NCI-H82 (cell line): Measurements from ENCODE around the gene HBS1L.

Experiments used
- DNase-seq: peaks from one replicate; lab custom pipeline; 2025; lab: John Stamatoyannopoulos, UW

HBS1L gene

DNA sequence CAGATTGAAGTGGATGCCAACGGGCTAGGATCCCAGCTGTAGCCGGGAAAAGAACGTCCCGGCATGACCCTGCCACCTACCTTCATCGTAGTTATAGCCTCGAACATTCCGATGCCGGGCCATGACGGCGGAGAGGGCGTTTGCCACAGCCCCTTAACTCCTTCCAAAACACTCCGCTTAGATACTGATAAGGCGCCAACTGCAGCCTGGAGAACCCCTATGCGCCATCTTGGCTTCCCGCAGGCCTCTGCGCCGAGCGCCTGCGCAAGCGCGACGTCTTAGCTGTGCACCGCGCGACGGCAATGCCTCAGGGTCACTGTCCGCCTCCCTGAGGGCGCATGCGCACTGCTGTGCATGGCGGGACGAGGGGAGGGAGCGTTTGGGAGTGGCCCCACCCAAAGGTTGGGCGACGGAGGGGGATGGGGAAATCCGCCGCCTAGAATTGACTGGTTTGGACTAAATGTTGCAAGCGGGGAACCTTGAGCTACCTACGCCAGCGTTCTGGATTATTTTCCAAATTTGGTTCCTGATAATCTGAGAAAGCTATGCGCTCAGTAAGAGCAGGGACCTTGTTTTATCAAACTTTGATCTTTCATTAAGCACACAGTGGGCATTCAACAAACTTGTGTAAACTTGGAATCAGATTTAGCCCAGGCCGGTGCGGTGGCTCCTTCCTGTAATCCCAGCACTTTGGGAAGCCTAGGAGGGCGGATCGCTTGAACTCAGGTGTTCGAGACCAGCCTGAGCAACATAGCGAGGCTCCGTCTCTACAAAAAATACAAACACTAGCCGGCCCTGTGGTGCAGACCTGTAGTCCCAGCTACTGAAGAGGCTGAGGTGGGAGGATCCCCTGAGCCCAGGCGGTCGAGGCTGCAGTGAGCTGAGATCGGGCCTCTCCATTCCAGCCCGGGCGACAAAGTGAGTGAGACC is at the start of gene HBS1L:
TSS of gene HBS1L (minus strand) at position 254 of the 930 bp plus-strand sequence. CDS start at position 123, 131 bp downstream.
- peak; percentile 99 for DNase-seq

DNA sequence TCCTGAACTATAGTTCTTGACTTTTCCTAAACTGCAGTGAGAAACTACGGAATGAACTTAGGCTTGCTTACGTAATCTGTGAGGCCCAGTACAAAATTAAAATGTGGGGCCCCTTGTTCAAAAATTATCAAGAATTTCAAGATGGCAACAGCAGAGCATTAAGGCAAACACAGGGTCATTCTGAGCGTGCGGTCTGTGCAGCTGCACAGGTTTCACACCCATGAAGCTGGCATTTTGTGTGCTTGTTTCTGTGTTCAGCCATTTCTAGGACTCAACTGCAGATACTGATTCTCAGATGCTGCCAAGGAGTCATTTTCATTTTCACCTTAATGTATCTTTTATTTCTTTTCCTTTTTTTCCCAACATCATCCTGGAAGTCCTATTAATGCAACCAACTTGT is 49.6 kb upstream of the HBS1L start:
- no peak for DNase-seq

DNA sequence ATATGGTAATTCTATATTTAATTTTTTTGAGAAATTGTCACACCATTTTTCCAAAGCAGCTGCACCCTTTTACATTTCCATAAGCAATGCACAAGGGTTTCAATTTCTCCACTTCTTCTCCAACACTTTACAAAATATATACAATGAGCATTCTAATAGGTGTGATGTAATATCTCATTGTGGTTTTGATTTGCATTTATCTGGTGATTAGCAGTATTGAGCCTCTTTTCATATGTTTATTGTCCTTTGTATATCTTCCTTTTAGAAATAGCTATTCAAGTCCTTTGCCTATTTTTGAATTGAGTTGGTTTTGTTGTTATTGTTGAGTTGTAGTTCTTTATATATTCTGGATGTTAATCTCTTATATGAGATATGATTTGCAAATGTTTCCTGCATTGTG is 47.6 kb upstream of the HBS1L start:
- DNase-seq: no peak

DNA sequence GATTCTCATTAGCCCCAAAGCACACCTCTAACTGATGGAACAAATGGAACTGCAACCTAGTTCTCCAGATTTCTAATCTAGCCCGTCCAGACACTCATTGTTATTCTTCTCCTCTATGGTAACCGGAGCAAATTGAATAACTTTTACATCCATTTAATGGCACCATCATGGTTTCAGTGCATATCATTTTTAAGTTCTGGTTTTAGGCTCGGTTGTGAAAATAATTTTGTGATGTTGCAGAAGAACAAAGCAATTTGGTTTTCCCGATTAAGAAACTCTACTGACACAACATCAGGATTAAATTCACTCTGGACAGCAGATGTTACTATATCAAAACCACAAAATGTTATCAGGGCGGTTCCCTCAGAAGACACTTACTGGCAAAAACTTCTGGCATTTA is 42.5 kb upstream of the HBS1L start:
- DNase-seq: no peak

DNA sequence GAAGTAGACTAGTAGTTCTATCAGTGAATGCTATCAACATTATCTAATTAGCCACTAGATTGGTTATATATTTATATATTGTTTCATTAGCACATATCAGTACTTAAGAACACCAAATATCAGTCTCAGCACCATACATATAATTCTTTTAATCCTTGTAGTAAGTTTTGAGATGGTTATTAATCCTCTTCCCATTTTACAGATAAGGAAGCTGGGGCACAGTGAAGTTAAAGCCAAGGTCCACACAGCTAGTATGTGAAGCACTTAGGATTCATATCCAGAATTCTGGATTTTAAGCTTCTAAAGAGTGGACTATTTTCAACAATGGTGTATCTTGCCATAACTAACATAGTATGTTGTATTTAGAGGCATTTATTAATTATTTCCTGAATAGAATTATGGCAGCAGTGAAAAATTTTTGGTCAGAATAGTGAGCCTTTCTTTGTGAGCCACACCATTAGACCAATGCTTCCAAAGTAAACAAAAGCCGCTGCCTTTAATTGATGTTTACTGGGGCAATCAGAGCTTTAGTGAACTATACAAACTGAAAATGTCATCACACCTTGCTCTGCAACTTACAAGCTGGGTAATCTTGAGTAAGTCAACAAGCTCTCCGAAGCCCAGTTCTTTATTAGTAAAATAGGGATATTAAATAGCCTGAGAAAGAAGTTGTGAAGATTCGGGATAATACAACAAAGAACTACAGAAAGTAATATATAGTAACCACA is 41.9 kb upstream of the HBS1L start:
- DNase-seq: no peak

DNA sequence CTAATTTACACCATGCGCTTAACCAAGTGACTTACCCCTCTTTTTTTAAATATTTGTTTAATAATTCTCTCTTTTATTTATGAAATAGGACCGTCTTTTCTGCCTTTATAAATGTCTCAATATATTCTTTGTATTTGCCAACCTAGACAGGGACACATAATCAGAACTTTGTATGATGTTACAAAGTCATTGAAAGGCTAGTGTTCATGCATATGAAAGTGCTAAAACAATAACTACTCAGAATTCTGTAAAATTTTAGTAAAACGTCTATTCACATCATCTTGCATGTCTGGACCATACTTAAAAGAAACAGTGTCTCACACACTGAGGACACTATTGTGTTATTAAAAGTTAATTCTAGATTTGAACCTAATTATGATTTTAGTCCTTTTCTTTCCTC is 41.1 kb upstream of the HBS1L start:
- no peak for DNase-seq

DNA sequence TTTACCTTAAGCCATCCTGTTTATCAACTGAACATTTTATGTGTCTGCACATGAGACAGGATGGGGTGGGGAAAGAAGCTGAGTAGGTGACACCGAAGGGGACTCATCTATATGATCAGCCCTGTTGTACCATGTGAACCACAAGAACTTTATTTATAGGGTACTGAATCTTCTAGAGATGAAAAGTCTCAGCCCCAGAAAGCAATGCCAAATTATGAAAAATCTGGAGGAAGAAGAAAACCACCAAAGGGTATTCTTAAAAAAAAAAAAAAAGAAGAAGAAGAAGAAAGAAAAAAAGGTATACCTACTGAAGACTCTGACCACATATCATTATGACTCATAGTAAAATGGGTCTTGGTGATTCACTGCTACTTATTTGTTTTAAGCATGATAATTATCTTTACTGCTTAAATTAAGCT is 39.8 kb upstream of the HBS1L start:
- no peak for DNase-seq

DNA sequence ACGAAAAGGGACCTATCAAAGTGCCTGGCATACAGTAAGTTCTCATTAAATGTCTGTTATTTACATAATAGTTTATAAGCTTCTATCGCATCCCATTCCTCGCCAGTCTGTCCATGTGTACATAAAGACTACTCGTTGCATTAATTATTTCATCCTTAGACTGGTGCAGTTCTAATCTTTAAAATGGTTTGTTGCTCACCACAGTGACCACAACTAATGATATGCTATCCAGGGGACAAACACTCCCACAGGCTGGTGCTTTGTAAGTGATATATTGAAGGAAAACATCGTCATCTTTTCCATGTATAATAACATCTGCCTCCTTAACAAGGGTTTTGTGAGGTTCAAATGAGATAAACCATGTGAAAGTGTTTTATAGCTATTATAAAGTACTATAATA is 39.0 kb upstream of the HBS1L start:
- DNase-seq: no peak

DNA sequence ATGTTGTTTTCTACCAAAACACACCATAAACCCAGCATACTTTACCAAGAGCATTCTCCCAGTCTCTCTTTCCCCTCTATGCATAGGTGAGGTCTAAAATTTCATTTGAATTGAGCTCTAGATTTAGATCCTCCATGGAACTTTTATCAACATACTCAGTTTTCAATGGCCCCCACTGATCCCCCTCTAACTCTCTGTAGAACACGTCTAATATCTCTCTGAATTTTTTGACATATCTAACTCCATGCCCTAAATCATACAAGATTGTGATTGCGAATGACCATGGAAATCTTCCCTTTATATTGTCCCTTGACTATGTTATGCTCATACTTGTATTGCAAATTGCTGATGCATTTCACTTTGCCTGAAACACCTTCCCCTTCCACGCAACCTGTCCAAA is 38.1 kb upstream of the HBS1L start:
- DNase-seq: no peak

DNA sequence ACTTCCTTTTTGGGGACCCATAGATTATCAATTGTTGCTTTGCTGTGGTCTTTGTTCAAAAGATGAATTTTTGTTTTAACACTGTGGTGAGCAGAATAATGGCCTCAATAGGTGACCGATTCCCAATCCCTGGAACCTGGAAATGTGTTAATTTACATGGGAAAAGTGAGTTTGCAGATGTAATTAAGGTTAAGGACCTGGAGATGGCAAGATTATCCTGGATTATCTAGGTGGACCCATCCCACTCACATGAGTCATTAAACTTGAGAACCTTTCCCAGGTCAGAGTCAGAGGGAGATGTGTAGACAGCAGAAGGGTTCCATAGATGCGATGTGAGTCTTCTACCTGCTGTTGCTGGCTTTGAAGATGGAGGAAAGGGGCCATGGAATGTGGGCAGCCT is 36.2 kb upstream of the HBS1L start:
- DNase-seq: peak; percentile 67

DNA sequence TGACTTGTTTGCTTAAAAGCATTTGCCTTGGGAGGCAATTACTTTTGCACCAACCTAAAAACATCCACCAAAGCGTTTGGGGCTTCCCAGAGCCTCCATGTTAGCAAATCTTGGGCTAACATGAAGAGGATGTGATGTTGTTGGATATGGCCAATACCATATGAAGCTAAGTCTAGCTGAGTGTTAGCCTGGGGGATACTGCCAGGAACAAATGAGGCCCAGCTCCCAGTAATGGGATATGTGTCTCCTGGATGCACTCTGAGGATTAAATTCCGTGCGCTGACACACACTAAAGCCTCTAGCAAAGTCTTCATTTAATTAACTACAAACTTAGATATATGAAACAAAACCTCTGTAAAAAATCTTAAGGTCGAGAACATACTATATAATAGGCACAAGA is 35.3 kb upstream of the HBS1L start:
- peak; percentile 86 for DNase-seq

DNA sequence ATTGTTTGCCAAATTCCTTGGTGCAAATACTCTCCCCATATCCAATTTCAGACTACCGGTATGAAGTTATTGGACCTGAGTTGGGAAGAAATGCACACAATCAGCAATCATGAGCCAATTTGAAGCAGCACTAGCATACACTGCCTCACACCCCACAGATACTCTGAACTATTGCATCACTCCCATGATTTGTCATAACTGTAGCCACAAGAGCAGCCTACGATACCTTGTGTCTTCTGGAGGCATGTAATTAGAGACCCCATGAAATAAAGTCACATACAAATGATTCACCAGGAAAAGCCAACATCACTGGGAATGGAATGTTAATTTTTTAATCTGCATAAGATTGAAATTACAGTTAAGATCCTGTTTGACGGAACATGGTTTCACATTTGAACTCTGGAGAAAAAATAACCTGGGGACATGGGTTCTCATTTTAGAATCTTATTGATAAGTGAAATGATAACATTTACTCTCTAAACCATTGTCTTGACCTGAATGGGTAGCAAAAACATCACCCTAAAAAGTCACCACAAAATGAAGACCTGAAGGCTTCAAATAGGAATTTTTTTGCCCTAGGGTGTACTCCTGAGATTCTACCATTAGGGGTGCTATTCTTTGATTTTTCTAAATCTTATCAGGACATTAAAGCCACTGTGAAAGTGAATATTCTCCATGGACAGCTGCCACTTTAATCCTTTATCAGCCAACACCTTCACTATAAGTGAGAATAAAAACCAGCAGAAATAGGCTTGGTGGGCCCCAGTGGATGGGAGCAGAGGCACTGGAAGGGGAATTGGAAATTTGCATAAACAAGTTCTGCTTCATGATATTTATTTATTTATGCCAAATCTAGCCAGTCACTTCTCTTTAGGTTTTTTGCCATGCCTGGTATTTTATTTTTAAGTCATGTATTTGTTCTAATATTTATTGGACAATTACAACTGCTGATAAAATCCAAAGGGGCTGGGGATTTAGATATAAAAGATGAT is 34.5 kb upstream of the HBS1L start:
- peak; percentile 84 for DNase-seq

DNA sequence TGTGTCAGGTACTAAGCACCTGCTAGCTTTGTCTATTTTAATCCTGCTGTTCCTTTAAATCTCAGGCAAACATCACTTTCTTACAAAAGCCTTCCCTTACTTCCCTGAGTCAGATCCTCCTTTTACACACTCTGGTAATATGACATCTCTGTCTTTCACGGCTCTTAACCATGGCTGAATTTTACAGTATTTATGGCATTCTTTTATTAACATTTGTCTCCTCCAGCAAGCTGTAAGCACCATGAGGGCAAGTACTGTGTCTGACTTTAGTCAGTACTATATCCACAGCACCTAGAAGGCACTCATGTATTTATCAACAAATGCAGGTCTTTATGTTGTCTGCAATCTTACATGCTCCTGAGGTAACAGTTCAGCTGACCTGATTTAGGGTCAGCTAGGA is 33.7 kb upstream of the HBS1L start:
- no peak for DNase-seq

DNA sequence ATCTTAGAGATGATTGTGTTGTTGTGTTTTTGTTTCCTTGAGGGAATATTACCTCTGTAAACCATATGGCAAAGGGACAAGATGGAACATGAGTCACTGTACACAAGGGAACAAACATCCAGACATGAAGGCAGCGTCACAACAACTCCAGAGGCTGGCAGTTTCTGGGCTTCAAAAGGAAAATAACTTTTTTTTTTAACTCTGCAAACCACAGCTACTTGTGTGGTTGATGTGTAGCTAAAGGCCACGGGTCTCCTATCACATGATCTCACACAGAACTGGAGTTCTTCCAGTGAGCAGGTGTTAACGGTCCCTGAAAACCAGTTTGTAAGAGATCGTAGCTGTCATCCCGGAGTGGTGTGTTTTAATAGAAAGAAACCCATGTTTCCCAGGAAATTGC is 33.2 kb upstream of the HBS1L start:
- no peak for DNase-seq

DNA sequence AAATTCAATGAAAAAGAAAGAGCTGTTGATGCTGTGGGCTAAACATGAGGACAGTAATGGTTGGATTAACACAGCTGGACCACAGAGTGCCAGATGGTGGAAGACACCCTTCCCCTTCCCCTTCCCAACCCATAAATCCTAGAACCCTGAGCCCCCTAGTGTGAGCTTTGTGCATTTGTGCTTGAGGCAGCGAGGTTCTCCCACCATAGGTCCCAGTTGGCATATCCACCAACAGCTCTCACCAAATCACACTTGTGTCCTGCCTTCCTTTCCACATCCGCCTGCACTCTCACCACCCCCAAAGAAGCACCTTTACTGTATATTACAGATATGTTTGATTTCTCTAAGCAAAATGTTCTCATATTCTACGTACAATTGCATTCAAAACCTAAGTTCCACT is 32.8 kb upstream of the HBS1L start:
- peak; percentile 85 for DNase-seq

DNA sequence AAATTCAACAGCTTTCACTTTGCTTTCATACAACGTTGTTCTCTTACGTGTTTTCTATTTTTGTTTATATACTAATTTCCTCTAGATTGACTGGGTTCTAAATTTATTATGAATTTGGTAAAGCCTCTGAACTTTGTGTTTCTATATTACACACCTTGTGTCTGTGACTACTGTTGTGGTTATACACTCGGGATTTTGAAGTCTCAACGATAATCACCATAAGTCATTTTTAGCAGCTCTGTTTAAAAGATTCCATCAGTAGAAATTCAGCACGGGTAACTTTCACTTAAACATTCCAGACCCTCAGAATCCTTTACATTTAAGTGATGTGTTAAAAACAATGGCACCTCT is 31.8 kb upstream of the HBS1L start:
- DNase-seq: no peak

DNA sequence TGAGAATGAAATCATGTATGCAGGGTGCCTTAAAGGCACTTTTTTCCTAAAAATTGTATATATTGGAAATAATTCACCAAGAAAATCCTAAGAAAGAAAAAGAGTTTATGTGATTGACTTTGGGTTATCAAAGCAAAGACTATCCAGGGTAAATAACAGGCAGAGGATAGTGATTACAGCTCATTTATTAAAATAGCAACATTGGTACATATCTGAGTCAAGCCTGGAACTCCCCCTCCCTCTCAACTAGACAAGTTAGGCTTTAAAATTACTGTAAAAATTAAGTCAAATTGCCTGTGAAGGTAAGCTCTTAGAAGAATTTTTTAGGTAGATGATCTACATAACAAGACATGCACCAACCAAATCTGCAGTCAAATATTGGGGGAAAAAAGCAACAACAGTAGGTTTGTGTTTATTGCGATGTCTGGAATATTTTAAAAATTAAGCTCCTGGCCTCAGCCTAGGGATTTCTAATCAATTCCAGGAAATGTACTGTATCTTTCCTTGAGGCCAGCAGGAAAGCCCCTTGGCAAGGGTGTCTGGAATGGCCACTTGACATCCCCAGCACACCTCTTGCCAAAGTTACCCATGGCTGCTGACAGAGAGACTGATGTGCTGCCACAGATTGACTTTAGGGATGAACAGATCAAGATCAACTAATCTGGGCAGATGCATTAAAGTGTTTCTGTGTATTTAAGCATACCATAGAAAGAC is 31.2 kb upstream of the HBS1L start:
- DNase-seq: peak; percentile 23

DNA sequence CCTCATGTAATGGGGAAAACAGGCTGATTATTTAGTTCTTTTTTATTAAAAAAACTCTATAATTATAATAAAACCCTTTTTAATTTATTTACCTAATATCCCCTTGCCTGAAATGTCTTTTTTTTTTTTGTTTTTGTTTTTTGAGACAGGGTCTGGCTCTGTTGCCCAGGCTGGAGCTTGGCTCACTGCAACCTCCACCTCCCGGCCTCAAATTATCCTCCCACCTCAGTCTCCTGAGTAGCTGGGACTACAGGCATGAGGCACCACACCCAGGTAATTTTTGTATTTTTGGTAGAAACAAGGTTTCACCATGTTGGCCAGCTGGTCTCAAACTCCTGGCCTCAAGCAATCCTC is 30.3 kb upstream of the HBS1L start:
- no peak for DNase-seq

DNA sequence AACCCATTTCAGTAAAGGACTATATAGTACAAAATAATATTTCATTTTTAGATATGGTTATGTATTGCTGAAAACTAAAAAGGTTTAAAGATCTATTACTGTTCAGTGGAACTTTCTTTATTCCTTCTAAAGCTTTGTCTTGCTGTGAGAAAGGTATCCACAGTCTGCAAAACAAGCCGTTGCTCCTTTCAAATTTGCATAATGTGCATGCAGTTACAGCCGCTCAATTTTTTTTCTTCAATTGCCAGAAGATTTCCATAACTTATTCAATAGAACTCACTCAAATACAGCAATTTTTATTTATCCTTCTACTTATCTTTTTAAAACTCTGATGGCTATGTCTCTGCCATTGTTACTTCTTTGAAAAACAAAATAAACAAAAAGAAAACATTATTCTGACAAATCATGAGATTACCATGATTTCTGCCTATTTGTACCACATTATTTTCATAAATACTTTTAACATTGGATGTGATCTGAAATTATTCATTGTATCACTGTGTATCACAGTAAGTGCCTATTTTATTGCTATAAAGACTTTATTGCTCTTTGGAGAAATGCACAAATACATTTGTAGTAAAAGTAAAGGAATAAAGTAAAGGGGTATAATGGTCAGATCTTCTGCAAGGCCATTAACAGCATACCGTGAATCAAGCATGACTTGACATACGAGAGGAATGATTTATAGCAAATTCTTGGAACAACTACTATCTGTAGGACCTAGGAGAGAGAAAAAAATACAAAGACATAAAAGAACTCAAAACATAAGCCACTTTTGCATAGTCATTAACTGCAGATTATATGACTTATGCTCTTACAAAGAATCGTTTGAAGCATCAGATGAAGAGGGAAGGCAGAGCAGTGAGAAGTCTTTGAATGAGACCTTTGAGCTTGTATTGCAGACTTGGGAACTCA is 29.6 kb upstream of the HBS1L start:
- DNase-seq: no peak

DNA sequence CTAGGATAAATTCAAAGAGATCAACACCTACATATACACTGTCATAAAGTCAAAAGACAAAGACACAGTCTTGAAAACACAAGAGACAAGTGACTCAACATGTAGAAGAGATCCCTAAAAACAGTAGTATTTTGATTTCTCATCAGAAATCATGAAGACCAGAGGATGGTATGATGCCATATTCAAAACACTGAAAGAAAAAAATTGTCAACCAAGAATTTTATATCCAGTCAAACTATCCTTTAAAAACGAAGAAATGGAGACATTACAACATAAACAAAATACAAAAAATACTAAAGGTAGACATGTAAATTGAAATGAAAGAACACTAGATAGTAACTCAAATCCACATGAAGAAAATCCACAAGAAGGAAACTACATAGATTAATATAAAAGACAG is 27.3 kb upstream of the HBS1L start:
- no peak for DNase-seq

DNA sequence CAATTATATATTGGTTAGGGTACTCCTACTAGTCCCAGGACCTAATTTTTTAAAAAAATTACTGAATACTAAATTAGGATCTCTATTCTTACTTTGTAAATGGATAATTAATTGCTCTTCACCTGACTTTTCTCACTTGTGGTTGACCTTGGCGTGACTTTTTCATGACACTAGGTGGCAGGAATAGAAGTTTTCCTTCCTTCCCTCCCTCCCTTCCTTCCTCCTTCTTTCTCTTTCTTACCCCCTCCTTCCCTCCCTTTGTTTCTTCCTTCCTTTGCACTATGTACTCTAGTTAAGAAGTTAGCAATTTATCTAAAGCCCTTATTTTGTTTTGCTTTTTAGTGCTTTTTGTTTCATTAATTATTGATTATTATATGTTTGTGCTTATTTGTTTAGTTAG is 20.4 kb upstream of the HBS1L start:
- no peak for DNase-seq
